ENCODE measurements around the gene MCHR1.

GRCh38 chr22:40676644-40677043 lies 2.6 kb upstream of the MCHR1 start:
- TF ChIP-seq CTCF (IDR thresholded peaks at IDR 0.05) (no peak), POLR2A (IDR thresholded peaks at IDR 0.05) (no peak)
